Panc1 (cell line): ENCODE measurements around the gene CBX3. TPM values are rescaled to one million over a fixed set of nuclear protein-coding genes. Genes with fewer than 3 reads are reported as not detected.
A peak's percentile ranks its signal among the peaks of the same experiment; 100 is the strongest.

Source experiments
- ATAC-seq: fragments of 200-7000 bp; cut with Tn5 transposase; 2 replicates; pipeline ENCODE4 v1.9.1; 2020; ENCODE audit warnings: mild to moderate bottlenecking, moderate library complexity
- BruUV-seq: library from RNA; stranded (reverse); fragments of 400-500 nt; replicated peaks from 2 replicates; lab custom pipeline; 2021; lab: Mats Ljungman, UMichigan
- CTCF ChIA-PET: fragments of 300-600 bp; sonication (Branson Sonifier 250); formaldehyde crosslinking; loops from one replicate; lab custom pipeline; 2022; ENCODE audit warnings: antibody characterized with exemption; lab: Charles Lee
- POLR2A ChIA-PET: fragments of 300-600 bp; sonication (Branson Sonifier 250); formaldehyde crosslinking; loops from one replicate; lab custom pipeline; 2022; ENCODE audit warnings: antibody characterized with exemption; lab: Charles Lee
- DNase-seq: peaks from one replicate; pipeline ENCODE4 v3.0.0-alpha.2; 2010; ENCODE audit warnings: low read depth, low spot score
- H3K27ac ChIP-seq: 2 replicates; pipeline ENCODE4 v1.5.1; 2011; ENCODE audit warnings: mild to moderate bottlenecking, low read length, inconsistent platforms
- H3K27me3 ChIP-seq: fragments of 200-500 bp; sonication (Bioruptor generic); 2 replicates; pipeline ENCODE4 v1.6.0; 2014; ENCODE audit warnings: low read length, inconsistent platforms; ENCODE audit not compliant: control insufficient read depth, insufficient read depth
- H3K36me3 ChIP-seq: fragments of 200-500 bp; sonication (Bioruptor generic); 2 replicates; pipeline ENCODE4 v1.5.1; 2014; ENCODE audit warnings: inconsistent platforms, mild to moderate bottlenecking, low read length, moderate library complexity; ENCODE audit not compliant: control insufficient read depth, insufficient read depth
- H3K4me1 ChIP-seq: 2 replicates; pipeline ENCODE4 v1.5.1; 2011; ENCODE audit warnings: inconsistent platforms, mild to moderate bottlenecking, low read length, moderate library complexity; ENCODE audit not compliant: control insufficient read depth, insufficient read depth
- H3K4me3 ChIP-seq, 2 experiments: 2 replicates each; pipeline ENCODE4 v1.5.1; 2011 to 2012; ENCODE audit warnings: low read depth in 2 of 2, low read length in 2 of 2, mild to moderate bottlenecking in 2 of 2, inconsistent platforms in 1 of 2, moderate library complexity in 1 of 2
- H3K9me3 ChIP-seq: fragments of 200-500 bp; sonication (Bioruptor generic); 2 replicates; pipeline ENCODE4 v1.5.1; 2014; ENCODE audit warnings: low read depth, mild to moderate bottlenecking, inconsistent platforms, low read length, moderate library complexity; ENCODE audit not compliant: control insufficient read depth, insufficient read depth
- POLR2AphosphoS5 ChIP-seq: IDR thresholded peaks from 2 replicates; pipeline ENCODE4 v1.6.1; 2012; ENCODE audit warnings: mild to moderate bottlenecking, low read depth, low read length, moderate library complexity
- SIN3A ChIP-seq: IDR thresholded peaks from 2 replicates; pipeline ENCODE4 v1.6.1; 2012; ENCODE audit warnings: low read depth, mild to moderate bottlenecking, low read length, moderate library complexity, borderline replicate concordance; ENCODE audit not compliant: insufficient read depth
- TCF7L2 ChIP-seq: IDR thresholded peaks from 2 replicates; pipeline ENCODE4 v1.6.1; 2011; ENCODE audit warnings: mild to moderate bottlenecking, low read depth, low read length, inconsistent platforms
- in situ Hi-C: cut with HindIII; loops from 2 replicates; pipeline ENCODE4 v1.10.0; 2016; ENCODE audit warnings: low sequenced_read_pairs, low pct_unique_long_range_greater_than_20kb
- intact Hi-C: fragments of 100-400 bp; cut with micrococcal nuclease; formaldehyde crosslinking; loops from one replicate; pipeline ENCODE4 v1.10.0; 2022; ENCODE audit not compliant: unreplicated experiment
- total RNA-seq: library from RNA; stranded (reverse); gene quantifications from one replicate; pipeline ENCODE4 v1.2.1, GENCODE V29; 2021; ENCODE audit not compliant: unreplicated experiment
- TF ChIP-seq, protein P1 (sequence below): fragments of 450-650 bp; IDR thresholded peaks from 2 replicates; pipeline ENCODE4 v1.5.1; 2017; ENCODE audit warnings: mild to moderate bottlenecking
- TF ChIP-seq, protein P2 (sequence below), 2 experiments: IDR thresholded peaks; 2 replicates each; pipeline ENCODE4 v1.6.1; 2011 to 2012; ENCODE audit warnings: low read depth in 2 of 2, control low read depth in 1 of 2, low read length in 1 of 2, mild to moderate bottlenecking in 1 of 2, moderate library complexity in 1 of 2; ENCODE audit not compliant: insufficient read depth in 1 of 2

Gene CBX3
- total RNA-seq, 1 experiment from 2014 or later: 308 TPM

DNA sequence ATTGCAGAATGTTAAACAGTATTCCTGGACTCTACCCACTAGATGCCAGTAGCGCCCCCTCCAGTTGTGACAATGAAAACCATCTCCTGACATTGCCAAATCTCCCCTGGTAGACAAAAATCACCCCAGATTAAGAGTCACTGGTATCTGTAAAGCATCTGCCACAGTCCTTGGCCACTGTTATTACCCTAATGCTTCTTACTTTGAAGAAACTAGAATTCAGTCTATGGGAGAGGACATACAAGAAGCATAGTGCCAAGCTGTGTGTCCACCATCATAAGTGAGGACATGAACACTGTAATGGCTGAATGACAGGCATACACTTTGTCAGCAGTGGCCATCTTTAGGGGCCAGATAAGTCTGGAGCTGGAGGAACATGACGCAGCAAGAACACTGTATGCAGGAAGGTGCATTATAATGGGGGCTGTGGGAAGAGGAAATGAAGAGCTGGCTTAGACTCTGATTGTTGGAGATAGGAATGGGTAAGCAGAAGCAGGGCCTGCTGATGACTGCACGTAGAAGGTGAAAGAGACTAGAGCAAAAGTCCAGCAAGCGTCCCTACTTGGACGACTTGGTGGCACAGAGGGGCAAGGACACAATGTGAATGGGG lies 32.5 kb downstream of the CBX3 start:
- ChIA-PET CTCF (no interaction called here), POLR2A (interaction anchor here (0.6 kb wide), 1 partner anchor 72 kb away, joined by 3 read pairs; no protein-coding TSS in a partner anchor)
- intact Hi-C loops: no loop called here
- Histone ChIP-seq H3K36me3 (no peaks in the 10 kb centered on the region), H3K27ac (no peak overlapping the region), H3K4me3 (no peak overlapping the region), H3K27me3 (no peaks in the 10 kb centered on the region; the same call in 1 of the 2 replicates), H3K4me1 (no peaks in the 10 kb centered on the region), H3K9me3 (no peaks in the 10 kb centered on the region)
- no peak for ATAC-seq
- no peak for DNase-seq
- TF ChIP-seq, protein P1, sequence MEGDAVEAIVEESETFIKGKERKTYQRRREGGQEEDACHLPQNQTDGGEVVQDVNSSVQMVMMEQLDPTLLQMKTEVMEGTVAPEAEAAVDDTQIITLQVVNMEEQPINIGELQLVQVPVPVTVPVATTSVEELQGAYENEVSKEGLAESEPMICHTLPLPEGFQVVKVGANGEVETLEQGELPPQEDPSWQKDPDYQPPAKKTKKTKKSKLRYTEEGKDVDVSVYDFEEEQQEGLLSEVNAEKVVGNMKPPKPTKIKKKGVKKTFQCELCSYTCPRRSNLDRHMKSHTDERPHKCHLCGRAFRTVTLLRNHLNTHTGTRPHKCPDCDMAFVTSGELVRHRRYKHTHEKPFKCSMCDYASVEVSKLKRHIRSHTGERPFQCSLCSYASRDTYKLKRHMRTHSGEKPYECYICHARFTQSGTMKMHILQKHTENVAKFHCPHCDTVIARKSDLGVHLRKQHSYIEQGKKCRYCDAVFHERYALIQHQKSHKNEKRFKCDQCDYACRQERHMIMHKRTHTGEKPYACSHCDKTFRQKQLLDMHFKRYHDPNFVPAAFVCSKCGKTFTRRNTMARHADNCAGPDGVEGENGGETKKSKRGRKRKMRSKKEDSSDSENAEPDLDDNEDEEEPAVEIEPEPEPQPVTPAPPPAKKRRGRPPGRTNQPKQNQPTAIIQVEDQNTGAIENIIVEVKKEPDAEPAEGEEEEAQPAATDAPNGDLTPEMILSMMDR: no peak; the same call in 1 of the 2 replicates
- TF ChIP-seq POLR2AphosphoS5: no peak
- TF ChIP-seq SIN3A: no peak
- TF ChIP-seq, protein P2, sequence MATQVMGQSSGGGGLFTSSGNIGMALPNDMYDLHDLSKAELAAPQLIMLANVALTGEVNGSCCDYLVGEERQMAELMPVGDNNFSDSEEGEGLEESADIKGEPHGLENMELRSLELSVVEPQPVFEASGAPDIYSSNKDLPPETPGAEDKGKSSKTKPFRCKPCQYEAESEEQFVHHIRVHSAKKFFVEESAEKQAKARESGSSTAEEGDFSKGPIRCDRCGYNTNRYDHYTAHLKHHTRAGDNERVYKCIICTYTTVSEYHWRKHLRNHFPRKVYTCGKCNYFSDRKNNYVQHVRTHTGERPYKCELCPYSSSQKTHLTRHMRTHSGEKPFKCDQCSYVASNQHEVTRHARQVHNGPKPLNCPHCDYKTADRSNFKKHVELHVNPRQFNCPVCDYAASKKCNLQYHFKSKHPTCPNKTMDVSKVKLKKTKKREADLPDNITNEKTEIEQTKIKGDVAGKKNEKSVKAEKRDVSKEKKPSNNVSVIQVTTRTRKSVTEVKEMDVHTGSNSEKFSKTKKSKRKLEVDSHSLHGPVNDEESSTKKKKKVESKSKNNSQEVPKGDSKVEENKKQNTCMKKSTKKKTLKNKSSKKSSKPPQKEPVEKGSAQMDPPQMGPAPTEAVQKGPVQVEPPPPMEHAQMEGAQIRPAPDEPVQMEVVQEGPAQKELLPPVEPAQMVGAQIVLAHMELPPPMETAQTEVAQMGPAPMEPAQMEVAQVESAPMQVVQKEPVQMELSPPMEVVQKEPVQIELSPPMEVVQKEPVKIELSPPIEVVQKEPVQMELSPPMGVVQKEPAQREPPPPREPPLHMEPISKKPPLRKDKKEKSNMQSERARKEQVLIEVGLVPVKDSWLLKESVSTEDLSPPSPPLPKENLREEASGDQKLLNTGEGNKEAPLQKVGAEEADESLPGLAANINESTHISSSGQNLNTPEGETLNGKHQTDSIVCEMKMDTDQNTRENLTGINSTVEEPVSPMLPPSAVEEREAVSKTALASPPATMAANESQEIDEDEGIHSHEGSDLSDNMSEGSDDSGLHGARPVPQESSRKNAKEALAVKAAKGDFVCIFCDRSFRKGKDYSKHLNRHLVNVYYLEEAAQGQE (IDR thresholded peaks at IDR 0.05; ENCODE audit: insufficient read depth in 1 of 2, low read depth in 2 of 2, low read length in 1 of 2): no peak
- no peak for TF ChIP-seq TCF7L2
- in situ Hi-C loops: no loop called here
- no TSS peak for BruUV-seq

DNA sequence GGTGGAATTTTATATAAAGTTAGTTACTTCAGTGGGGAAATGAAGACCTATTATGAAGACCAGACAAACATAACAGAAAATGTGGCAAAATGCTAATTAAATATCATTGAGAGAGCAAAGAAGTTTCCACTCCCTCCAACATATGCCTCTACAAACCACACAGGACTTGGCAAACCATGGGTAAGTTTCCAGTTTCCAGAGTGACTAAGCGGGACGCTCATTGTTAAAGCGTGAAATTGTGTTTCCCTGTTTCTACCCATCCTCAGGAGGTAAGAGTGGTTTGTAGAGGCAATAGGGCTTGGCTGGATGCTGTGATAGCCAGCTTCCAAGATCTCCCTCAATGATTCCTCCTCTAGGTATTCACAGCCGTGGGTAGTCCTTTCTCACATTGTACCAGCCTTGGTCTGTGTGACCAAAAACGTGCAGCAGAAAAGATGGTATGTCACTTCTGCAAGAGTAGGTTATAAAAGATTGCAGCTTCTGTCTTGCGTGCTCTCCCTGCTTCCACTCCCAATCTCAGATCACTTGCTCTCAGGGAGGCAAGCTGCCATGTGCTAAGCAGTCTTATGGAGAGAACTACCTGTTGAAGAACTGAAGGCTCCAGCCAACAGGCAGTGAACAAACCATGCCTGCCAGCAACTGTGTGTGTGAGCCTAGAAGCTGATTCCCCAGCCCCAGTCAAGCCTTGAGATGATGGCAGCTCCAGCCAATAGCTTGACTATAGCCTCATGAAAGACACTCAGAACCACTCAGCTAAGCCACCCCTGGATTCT lies 35.7 kb downstream of the CBX3 start:
- CTCF ChIA-PET: interaction anchor here (0.6 kb wide), 1 partner anchor 20 kb away, joined by 14 read pairs; no protein-coding TSS in a partner anchor
- DNase-seq: no peak
- Histone ChIP-seq H3K9me3 (no peaks in the 10 kb centered on the region), H3K4me3 (no peak overlapping the region), H3K36me3 (no peaks in the 10 kb centered on the region), H3K27ac (no peak overlapping the region), H3K4me1 (no peaks in the 10 kb centered on the region), H3K27me3 (no peaks in the 10 kb centered on the region; the same call in 1 of the 2 replicates)
- ATAC-seq: peak; percentile 66
- intact Hi-C loops: no loop called here
- in situ Hi-C loops: no loop called here
- BruUV-seq: no TSS peak
- TF ChIP-seq SIN3A (no peak), TCF7L2 (no peak), POLR2AphosphoS5 (no peak)
- TF ChIP-seq, protein P1: no peak
- TF ChIP-seq, protein P2 (IDR thresholded peaks at IDR 0.05; ENCODE audit: insufficient read depth in 1 of 2, low read depth in 2 of 2, low read length in 1 of 2): no peak
- POLR2A ChIA-PET: no interaction called here
